ENCODE measurements around the gene INPP4B. TPM values are rescaled to one million over a fixed set of nuclear protein-coding genes. Genes with fewer than 3 reads are reported as not detected.

Gene INPP4B
- total RNA-seq, 1 donor from 2014 or later, result 4.9 TPM

- Mint-ChIP-seq H3K27ac (ENCODE audit: unreplicated experiment) (no peak overlapping the region), H3K4me1 (ENCODE audit: unreplicated experiment) (no peaks in the 10 kb centered on the region), H3K36me3 (ENCODE audit: low read depth, unreplicated experiment) (no peaks in the 10 kb centered on the region), H3K9me3 (ENCODE audit: unreplicated experiment) (no peaks in the 10 kb centered on the region), H3K27me3 (ENCODE audit: unreplicated experiment) (peaks cover 3% of the 10 kb centered on the region), H3K4me3 (ENCODE audit: unreplicated experiment) (no peak overlapping the region)
- no peak for TF ChIP-seq CTCF (IDR thresholded peaks at IDR 0.05; ENCODE audit: unreplicated experiment)
- DNase-seq (ENCODE audit: low spot score), result no peak
These were observed 68.9 kb downstream of the INPP4B start for GRCh38 chr4:142777045-142777743.

- Mint-ChIP-seq H3K36me3 (ENCODE audit: low read depth, unreplicated experiment) (no peaks in the 10 kb centered on the region), H3K27me3 (ENCODE audit: unreplicated experiment) (peaks cover 3% of the 10 kb centered on the region), H3K27ac (ENCODE audit: unreplicated experiment) (no peak overlapping the region), H3K9me3 (ENCODE audit: unreplicated experiment) (no peaks in the 10 kb centered on the region), H3K4me3 (ENCODE audit: unreplicated experiment) (no peak overlapping the region), H3K4me1 (ENCODE audit: unreplicated experiment) (no peaks in the 10 kb centered on the region)
- no peak for TF ChIP-seq CTCF (IDR thresholded peaks at IDR 0.05; ENCODE audit: unreplicated experiment)
- no peak for DNase-seq (ENCODE audit: low spot score)
These were observed 70.1 kb downstream of the INPP4B start for GRCh38 chr4:142776026-142776425.

GRCh38 chr4:142773505-142773904 is 72.6 kb downstream of the INPP4B start:
- no peaks in the 10 kb centered on the region for H3K36me3 Mint-ChIP-seq (ENCODE audit: low read depth, unreplicated experiment)
- H3K4me1 Mint-ChIP-seq (ENCODE audit: unreplicated experiment), result no peaks in the 10 kb centered on the region
- H3K27me3 Mint-ChIP-seq (ENCODE audit: unreplicated experiment), result peaks cover 2% of the 10 kb centered on the region
- H3K9me3 Mint-ChIP-seq (ENCODE audit: unreplicated experiment), result no peaks in the 10 kb centered on the region
- no peak for DNase-seq (ENCODE audit: low spot score)
- H3K4me3 Mint-ChIP-seq (ENCODE audit: unreplicated experiment), result no peak overlapping the region
- TF ChIP-seq CTCF (IDR thresholded peaks at IDR 0.05; ENCODE audit: unreplicated experiment), result no peak
- H3K27ac Mint-ChIP-seq (ENCODE audit: unreplicated experiment), result no peak overlapping the region

- no peak overlapping the region for H3K27ac Mint-ChIP-seq (ENCODE audit: unreplicated experiment)
- no peak overlapping the region for H3K4me3 Mint-ChIP-seq (ENCODE audit: unreplicated experiment)
- TF ChIP-seq CTCF (IDR thresholded peaks at IDR 0.05; ENCODE audit: unreplicated experiment), result no peak
- no peaks in the 10 kb centered on the region for H3K9me3 Mint-ChIP-seq (ENCODE audit: unreplicated experiment)
- DNase-seq (ENCODE audit: low spot score), result no peak
- H3K27me3 Mint-ChIP-seq (ENCODE audit: unreplicated experiment), result peaks cover 2% of the 10 kb centered on the region
- no peaks in the 10 kb centered on the region for H3K4me1 Mint-ChIP-seq (ENCODE audit: unreplicated experiment)
- no peaks in the 10 kb centered on the region for H3K36me3 Mint-ChIP-seq (ENCODE audit: low read depth, unreplicated experiment)
These were observed 83.8 kb downstream of the INPP4B start for GRCh38 chr4:142762280-142762679.

GRCh38 chr4:142752202-142752786 is 93.8 kb downstream of the INPP4B start:
- DNase-seq (ENCODE audit: low spot score), result no peak
- no peak for TF ChIP-seq CTCF (IDR thresholded peaks at IDR 0.05; ENCODE audit: unreplicated experiment)
- Mint-ChIP-seq H3K36me3 (ENCODE audit: low read depth, unreplicated experiment) (no peaks in the 10 kb centered on the region), H3K27ac (ENCODE audit: unreplicated experiment) (no peak overlapping the region), H3K4me1 (ENCODE audit: unreplicated experiment) (peaks cover 17% of the 10 kb centered on the region), H3K9me3 (ENCODE audit: unreplicated experiment) (no peaks in the 10 kb centered on the region), H3K27me3 (ENCODE audit: unreplicated experiment) (peaks cover 1% of the 10 kb centered on the region), H3K4me3 (ENCODE audit: unreplicated experiment) (no peak overlapping the region)

Measured in endothelial cell (in vitro differentiated cells).